Heart left ventricle (tissue), 13 donors: ENCODE results near the gene SLC35F3.

Experiments
- POLR2A ChIP-seq, 2 donors: fragments of 450-650 bp; IDR thresholded peaks; one replicate each; pipeline ENCODE4 v1.6.1; 2017; ENCODE audit warnings: antibody characterized with exemption in 2 of 2, mild to moderate bottlenecking in 2 of 2, moderate library complexity in 2 of 2
- TF ChIP-seq, protein P1 (sequence below), 12 donors: fragments of 200-600 bp; sonication (generic) in 4 of 12; IDR thresholded peaks; one replicate each; pipeline versions ENCODE4 v1.5.0 to v1.8.0; 2018 to 2022; ENCODE audit warnings: antibody characterized with exemption in 12 of 12, mild to moderate bottlenecking in 5 of 12
- donor health status: ischemic (EF 13 %, LVEDD 7.1; RV severe dilation, severe dysfunction).
- donor health status: DM: no; HTN: yes; CAD: no.
- donor health status: DM: no; HTN: no; CAD: no.
- donor health status: ischemic (EF 25% LVEDD 6.9; RV normal size, moderate dysfunction).
- donor health status: ischemic (EF 25% LVEDD 5.7; RV mildly dilated, moderate dysfunction).
- donor health status: ischemic (EF 35%, LVEDD 5.7; RV mildly dilated, moderate dysfunction).
- donor health status: nonischemic (EF 11% LVEDD 7.7; RV severe dilation, severe dysfunction).
- donor health status: DM: yes; HTN: yes; CAD: no.
- donor health status: PGD.
- donor health status: ischemic (EF 29% LVEDD 5.4; RV normal size, mild dysfunction).
- donor health status: nonischemic (EF 23%, LVEDD 6.1; RV moderate dilation, normal function).

DNA sequence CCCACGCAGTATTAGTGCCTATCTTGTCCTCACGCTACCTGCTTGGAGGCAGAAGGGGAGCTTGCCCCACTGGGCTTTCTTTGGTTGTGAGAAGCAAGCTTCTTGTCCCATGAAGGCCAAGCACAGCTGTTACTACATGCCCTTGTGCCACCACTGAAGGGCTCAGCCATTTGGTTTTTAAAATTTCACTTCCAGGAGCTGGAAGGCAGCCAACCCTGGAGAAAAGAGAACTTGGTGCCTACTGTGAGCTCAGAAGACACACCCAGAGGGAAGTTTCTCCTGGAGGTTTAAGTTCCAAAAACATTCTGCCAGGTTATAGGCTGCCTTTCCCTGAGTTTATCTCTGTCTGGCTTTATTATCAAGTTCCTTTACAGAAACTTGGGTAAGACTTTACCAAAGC, 187.4 kb downstream of the SLC35F3 start:
- TF ChIP-seq, protein P1, sequence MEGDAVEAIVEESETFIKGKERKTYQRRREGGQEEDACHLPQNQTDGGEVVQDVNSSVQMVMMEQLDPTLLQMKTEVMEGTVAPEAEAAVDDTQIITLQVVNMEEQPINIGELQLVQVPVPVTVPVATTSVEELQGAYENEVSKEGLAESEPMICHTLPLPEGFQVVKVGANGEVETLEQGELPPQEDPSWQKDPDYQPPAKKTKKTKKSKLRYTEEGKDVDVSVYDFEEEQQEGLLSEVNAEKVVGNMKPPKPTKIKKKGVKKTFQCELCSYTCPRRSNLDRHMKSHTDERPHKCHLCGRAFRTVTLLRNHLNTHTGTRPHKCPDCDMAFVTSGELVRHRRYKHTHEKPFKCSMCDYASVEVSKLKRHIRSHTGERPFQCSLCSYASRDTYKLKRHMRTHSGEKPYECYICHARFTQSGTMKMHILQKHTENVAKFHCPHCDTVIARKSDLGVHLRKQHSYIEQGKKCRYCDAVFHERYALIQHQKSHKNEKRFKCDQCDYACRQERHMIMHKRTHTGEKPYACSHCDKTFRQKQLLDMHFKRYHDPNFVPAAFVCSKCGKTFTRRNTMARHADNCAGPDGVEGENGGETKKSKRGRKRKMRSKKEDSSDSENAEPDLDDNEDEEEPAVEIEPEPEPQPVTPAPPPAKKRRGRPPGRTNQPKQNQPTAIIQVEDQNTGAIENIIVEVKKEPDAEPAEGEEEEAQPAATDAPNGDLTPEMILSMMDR (IDR thresholded peaks at IDR 0.05), result no peak
- no peak for TF ChIP-seq POLR2A (IDR thresholded peaks at IDR 0.05)
